A375 (cell line): Measurements from ENCODE around the gene PLCG1. TPM values are rescaled to one million over a fixed set of nuclear protein-coding genes. Genes with fewer than 3 reads are reported as not detected.

Experiments used
- small RNA-seq: library from RNA; depleted of rRNA; stranded (forward); fragments of <200 nt; gene quantifications from one replicate; pipeline ENCODE3, GENCODE V24; 2014
- total RNA-seq: library from RNA; depleted of rRNA; stranded (reverse); fragments of >200 nt; shearing (Covaris generic); gene quantifications from 2 replicates; pipeline ENCODE4 v1.2.3, GENCODE V29; 2014; rRNA removed

PLCG1 gene
- 70.0 and 73.9 TPM in 2 replicates for total RNA-seq

DNA sequence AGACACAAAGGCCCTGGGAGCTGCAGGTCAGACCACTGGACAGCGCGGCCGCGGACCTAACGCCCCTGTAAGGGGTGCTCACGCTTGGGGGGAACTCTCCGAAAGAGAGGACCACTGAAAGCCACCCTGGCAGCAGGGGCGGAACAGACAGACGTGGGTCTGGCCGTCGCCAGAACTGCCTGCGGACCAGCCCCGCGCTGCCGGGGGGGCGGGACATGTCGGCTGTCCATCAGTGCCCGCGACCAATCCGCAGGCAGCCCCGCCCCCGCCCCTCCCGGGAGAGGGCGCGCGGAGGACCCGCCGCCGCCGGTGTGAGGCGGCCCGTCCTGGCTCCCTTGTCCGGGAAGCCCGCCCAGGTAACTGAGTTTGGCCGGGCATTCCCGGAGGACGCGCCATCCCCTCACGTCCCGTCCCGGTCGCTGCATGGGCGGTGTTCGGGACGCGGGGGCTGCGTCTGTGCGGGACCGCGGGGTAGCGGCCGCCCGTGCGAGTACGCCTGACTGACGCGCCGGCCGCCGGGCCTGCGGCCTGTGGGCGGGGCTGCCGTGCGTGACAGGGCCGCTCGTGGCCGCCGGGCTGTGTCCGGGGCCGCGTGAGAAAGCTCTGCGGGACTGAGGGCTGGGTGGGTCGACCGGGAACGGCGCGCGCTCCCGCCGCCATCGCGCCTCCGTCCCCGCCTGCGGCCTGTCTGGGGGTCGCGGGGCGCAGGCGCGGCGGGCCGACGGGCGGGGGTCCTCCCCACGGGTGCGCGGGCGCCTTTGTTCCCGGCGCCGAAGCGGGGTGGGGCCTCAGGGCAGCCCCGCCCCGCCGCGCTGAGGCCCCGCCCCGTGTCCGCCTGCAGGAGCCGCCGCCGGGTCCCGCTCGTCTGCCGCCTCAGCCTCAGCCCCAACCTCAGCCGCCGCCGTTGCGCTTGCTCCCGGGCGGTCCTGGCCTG is at the start of gene PLCG1:
TSS of gene PLCG1 (plus strand) at position 864 of the 934 bp plus-strand sequence. CDS start 99 bp downstream, outside the sequence.

Small RNA genes within 50 kb of the gene (small RNA-seq; reads per million reads assigned to genes)
- gene AL022394.1 (not detected), gene MIR6871 (not detected)

Other genes with a start within 250 kb of the PLCG1 start
- 38.8 and 42.3 TPM in 2 replicates for gene TOP1, start 108.7 kb upstream of the PLCG1 start, total RNA-seq
- 17.2 and 24.7 TPM in 2 replicates for gene ZHX3, start 180.2 kb downstream of the PLCG1 start, total RNA-seq
- gene LPIN3, start 203.3 kb downstream of the PLCG1 start, total RNA-seq = 1.7 and 2.5 TPM in 2 replicates
- 0.11 and 0.24 TPM in 2 replicates for gene EMILIN3, start 229.3 kb downstream of the PLCG1 start, total RNA-seq